Fibroblast of villous mesenchyme (primary cell): ENCODE results near the gene ADGRL3. TPM values are rescaled to one million over a fixed set of nuclear protein-coding genes. Genes with fewer than 3 reads are reported as not detected.
"Not testable (repeated sequence)": the region's sequence is repeated elsewhere in the genome, so short reads cannot be mapped to it uniquely, and the experiment has no call there.

Experiments
- DNase-seq: peaks from one replicate; pipeline ENCODE4 v3.0.0-alpha.2; 2010; ENCODE audit warnings: low read depth
- H3K4me3 ChIP-seq: 2 replicates; pipeline ENCODE4 v1.5.1; 2011; ENCODE audit warnings: low read depth, mild to moderate bottlenecking, low read length
- total RNA-seq: library from RNA; depleted of rRNA; stranded (reverse); fragments of >200 nt; gene quantifications from 2 replicates; pipeline ENCODE4 v1.2.3, GENCODE V29; 2012
- TF ChIP-seq, protein P1 (sequence below): IDR thresholded peaks from 2 replicates; pipeline ENCODE4 v1.5.1; 2012; ENCODE audit warnings: low read depth, mild to moderate bottlenecking, low read length; ENCODE audit not compliant: insufficient read depth

ADGRL3 gene
- total RNA-seq, 1 donor = 2.2 TPM

GRCh38 chr4:61501812-61502211 lies 301.7 kb downstream of the ADGRL3 start:
- TF ChIP-seq, protein P1, sequence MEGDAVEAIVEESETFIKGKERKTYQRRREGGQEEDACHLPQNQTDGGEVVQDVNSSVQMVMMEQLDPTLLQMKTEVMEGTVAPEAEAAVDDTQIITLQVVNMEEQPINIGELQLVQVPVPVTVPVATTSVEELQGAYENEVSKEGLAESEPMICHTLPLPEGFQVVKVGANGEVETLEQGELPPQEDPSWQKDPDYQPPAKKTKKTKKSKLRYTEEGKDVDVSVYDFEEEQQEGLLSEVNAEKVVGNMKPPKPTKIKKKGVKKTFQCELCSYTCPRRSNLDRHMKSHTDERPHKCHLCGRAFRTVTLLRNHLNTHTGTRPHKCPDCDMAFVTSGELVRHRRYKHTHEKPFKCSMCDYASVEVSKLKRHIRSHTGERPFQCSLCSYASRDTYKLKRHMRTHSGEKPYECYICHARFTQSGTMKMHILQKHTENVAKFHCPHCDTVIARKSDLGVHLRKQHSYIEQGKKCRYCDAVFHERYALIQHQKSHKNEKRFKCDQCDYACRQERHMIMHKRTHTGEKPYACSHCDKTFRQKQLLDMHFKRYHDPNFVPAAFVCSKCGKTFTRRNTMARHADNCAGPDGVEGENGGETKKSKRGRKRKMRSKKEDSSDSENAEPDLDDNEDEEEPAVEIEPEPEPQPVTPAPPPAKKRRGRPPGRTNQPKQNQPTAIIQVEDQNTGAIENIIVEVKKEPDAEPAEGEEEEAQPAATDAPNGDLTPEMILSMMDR = no peak
- no peak for DNase-seq
- no peak overlapping the region for H3K4me3 ChIP-seq

DNA sequence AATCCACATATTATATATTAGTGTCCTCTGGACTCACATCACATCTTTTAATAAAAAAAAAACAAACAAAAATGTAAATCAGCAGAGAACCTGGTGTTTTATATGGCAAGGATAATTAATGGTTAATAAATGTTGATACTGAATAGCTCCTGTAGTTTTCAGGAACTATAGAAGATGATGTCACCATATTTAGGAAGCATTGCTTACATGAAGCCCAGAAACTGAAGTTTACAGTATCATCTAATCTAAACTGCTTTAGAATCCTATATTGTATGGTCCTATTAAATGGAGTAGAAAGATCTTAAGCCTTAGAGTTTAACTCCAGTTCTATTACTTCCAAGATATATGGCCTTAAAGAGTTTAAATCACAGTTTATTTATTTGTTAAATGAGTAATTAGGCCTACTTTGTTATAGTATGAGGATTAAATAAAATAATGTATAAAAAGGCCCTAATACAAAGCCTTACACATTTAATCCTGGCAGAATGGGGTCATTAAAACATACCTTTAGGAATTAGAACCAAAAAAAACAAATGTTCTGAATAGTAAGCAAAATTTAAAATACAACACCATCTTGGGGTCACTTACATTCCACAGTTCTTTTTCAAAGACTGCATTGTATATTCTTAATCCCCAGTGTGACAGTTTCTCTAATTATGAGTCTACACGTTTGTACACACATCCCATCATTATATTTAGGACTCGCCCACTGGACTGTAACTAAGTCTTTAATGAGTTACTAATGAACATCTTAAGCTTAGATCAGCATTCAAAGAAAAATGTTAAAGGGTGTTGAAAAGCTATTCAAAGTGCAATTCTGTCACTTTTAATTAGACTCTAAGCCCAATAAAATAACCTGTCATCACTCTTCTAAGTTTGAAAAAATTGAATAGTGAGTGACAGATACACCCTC lies 305.9 kb downstream of the ADGRL3 start:
- no peak overlapping the region for H3K4me3 ChIP-seq
- TF ChIP-seq, protein P1 = no peak
- no peak for DNase-seq

DNA sequence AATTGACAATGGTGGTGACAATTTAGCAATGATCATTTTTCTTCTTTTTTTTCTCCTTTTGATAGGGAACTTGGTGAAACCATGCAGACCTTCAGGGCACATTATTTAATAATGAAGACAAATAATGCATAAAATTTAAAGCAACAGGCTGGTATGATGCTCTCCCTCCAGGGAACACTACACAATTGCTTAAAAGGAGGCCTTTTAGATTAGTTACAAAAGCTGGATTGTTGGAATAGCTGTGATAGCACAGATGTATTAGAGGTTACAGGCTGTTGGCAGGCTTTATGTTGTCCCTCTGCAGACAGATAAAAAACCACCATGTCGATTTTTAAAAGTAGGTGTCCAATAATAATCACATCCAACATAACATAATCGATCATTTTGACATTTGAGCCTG lies 307.0 kb downstream of the ADGRL3 start:
- TF ChIP-seq, protein P1 = no peak
- no peak overlapping the region for H3K4me3 ChIP-seq
- DNase-seq = no peak

- not testable (repeated sequence) for DNase-seq, H3K4me3 ChIP-seq
These were observed 309.7 kb downstream of the ADGRL3 start for GRCh38 chr4:61509721-61510241.

- peak; percentile 44 for DNase-seq
- TF ChIP-seq, protein P1 = no peak
- no peak overlapping the region for H3K4me3 ChIP-seq
These were observed 311.8 kb downstream of the ADGRL3 start for GRCh38 chr4:61511716-61512488.

GRCh38 chr4:61514991-61515390 lies 314.9 kb downstream of the ADGRL3 start:
- TF ChIP-seq, protein P1 = no peak
- no peak for DNase-seq
- H3K4me3 ChIP-seq = no peak overlapping the region

GRCh38 chr4:61517144-61517543 lies 317.0 kb downstream of the ADGRL3 start:
- TF ChIP-seq, protein P1 = no peak
- DNase-seq = no peak
- no peak overlapping the region for H3K4me3 ChIP-seq
